Ishikawa (cell line): Measurements from ENCODE around the gene C2orf66.

Experiments used
- CEBPB ChIP-seq: IDR thresholded peaks from 2 replicates; pipeline ENCODE4 v1.6.1; 2012
- CREB1 ChIP-seq: IDR thresholded peaks from 2 replicates; pipeline ENCODE4 v1.6.1; 2012; ENCODE audit warnings: low read depth
- EGR1 ChIP-seq: IDR thresholded peaks from 2 replicates; pipeline ENCODE4 v1.6.1; 2012
- EP300 ChIP-seq: IDR thresholded peaks from 2 replicates; pipeline ENCODE4 v1.6.1; 2012; ENCODE audit warnings: borderline replicate concordance
- FOXM1 ChIP-seq: IDR thresholded peaks from 2 replicates; pipeline ENCODE4 v1.6.1; 2012; ENCODE audit warnings: low read depth, borderline replicate concordance
- MAX ChIP-seq: IDR thresholded peaks from 2 replicates; pipeline ENCODE4 v1.6.1; 2012
- NFIC ChIP-seq: IDR thresholded peaks from 2 replicates; pipeline ENCODE4 v1.6.1; 2012
- RAD21 ChIP-seq: IDR thresholded peaks from 2 replicates; pipeline ENCODE4 v1.6.1; 2012; ENCODE audit warnings: low read depth
- REST ChIP-seq: IDR thresholded peaks from 2 replicates; pipeline ENCODE4 v1.6.1; 2012; ENCODE audit warnings: low read depth, mild to moderate bottlenecking
- TAF1 ChIP-seq: IDR thresholded peaks from 2 replicates; pipeline ENCODE4 v1.6.1; 2012; ENCODE audit warnings: low read depth, mild to moderate bottlenecking
- TCF12 ChIP-seq: IDR thresholded peaks from 2 replicates; pipeline ENCODE4 v1.6.1; 2012; ENCODE audit warnings: low read depth
- TEAD4 ChIP-seq: IDR thresholded peaks from 2 replicates; pipeline ENCODE4 v1.6.1; 2012
- USF1 ChIP-seq: IDR thresholded peaks from 2 replicates; pipeline ENCODE4 v1.6.1; 2012
- YY1 ChIP-seq: IDR thresholded peaks from 2 replicates; pipeline ENCODE4 v1.6.1; 2012; ENCODE audit warnings: low read depth
- ZBTB7A ChIP-seq: IDR thresholded peaks from 2 replicates; pipeline ENCODE4 v1.6.1; 2012; ENCODE audit warnings: low read depth

The C2orf66 gene

GRCh38 chr2:196809260-196809659 lies at the start of gene C2orf66:
Gene C2orf66, minus strand, starts transcription at chr2:196809355. Its CDS starts 19 bp downstream, at chr2:196809336.
- TF ChIP-seq REST (no peak), EGR1 (no peak), MAX (no peak), USF1 (no peak), TCF12 (no peak), ZBTB7A (no peak), NFIC (no peak), FOXM1 (no peak), RAD21 (no peak), CREB1 (no peak)

- TF ChIP-seq MAX (no peak), NFIC (no peak), CEBPB (no peak), REST (no peak), RAD21 (no peak), TAF1 (no peak), YY1 (no peak), TCF12 (no peak), ZBTB7A (no peak), CREB1 (no peak), EGR1 (no peak), FOXM1 (no peak), EP300 (no peak), USF1 (no peak), TEAD4 (no peak)
Measured at GRCh38 chr2:196854629-196855028, 45.5 kb upstream of the C2orf66 start.

- TF ChIP-seq FOXM1 (no peak), TEAD4 (no peak), YY1 (no peak), CREB1 (no peak)
Measured at GRCh38 chr2:196853301-196854087, 44.3 kb upstream of the C2orf66 start.

GRCh38 chr2:196851088-196851487 lies 41.9 kb upstream of the C2orf66 start:
- TF ChIP-seq FOXM1 = no peak
- no peak for TF ChIP-seq USF1
- TF ChIP-seq EP300 = no peak
- no peak for TF ChIP-seq RAD21
- no peak for TF ChIP-seq CREB1
- no peak for TF ChIP-seq TCF12
- TF ChIP-seq CEBPB = no peak
- TF ChIP-seq MAX = no peak
- no peak for TF ChIP-seq TEAD4

GRCh38 chr2:196849895-196850294 lies 40.7 kb upstream of the C2orf66 start:
- TF ChIP-seq CEBPB = no peak
- no peak for TF ChIP-seq CREB1
- TF ChIP-seq MAX = no peak
- TF ChIP-seq RAD21 = peak; percentile 37
- TF ChIP-seq TEAD4 = no peak

GRCh38 chr2:196846295-196846694 lies 37.1 kb upstream of the C2orf66 start:
- TF ChIP-seq FOXM1 (no peak), NFIC (no peak)
